Fibroblast of lung (primary cell): ENCODE results near the gene KSR2. TPM values are rescaled to one million over a fixed set of nuclear protein-coding genes. Genes with fewer than 3 reads are reported as not detected.

ENCODE experiments used
- DNase-seq, 2 donors: peaks; one replicate each; pipeline versions ENCODE4 v3.0.0 to v3.0.0-alpha.2; 2010; ENCODE audit warnings: low read depth in 2 of 2
- H2AFZ ChIP-seq: 2 replicates; pipeline ENCODE4 v1.5.1; 2012; ENCODE audit warnings: low read length, control low read depth, inconsistent platforms
- H3K27ac ChIP-seq: 2 replicates; pipeline ENCODE4 v1.5.1; 2011; ENCODE audit warnings: low read length, control low read depth; ENCODE audit not compliant: insufficient read depth
- H3K27me3 ChIP-seq: 2 replicates; pipeline ENCODE4 v1.5.1; 2011; ENCODE audit warnings: mild to moderate bottlenecking, low read length; ENCODE audit not compliant: control insufficient read depth, insufficient read depth
- H3K36me3 ChIP-seq: 2 replicates; pipeline ENCODE4 v1.5.1; 2011; ENCODE audit warnings: low read length; ENCODE audit not compliant: control insufficient read depth, insufficient read depth
- H3K4me1 ChIP-seq: 2 replicates; pipeline ENCODE4 v1.5.1; 2011; ENCODE audit warnings: low read length; ENCODE audit not compliant: control insufficient read depth, insufficient read depth; ENCODE audit errors: extremely low read depth
- H3K4me2 ChIP-seq: 2 replicates; pipeline ENCODE4 v1.5.1; 2011; ENCODE audit warnings: low read length, control low read depth; ENCODE audit not compliant: insufficient read depth; ENCODE audit errors: extremely low read depth
- H3K4me3 ChIP-seq, 4 experiments: fragments of 200-600 bp in 1 of 4; sonication (generic) in 1 of 4; replicated peaks in 1 of 4; 2 replicates each; pipeline ENCODE4 v1.5.1; 2011 to 2016; ENCODE audit warnings: low read length in 4 of 4, low read depth in 3 of 4, mild to moderate bottlenecking in 3 of 4, control low read depth in 2 of 4, inconsistent platforms in 1 of 4, mixed read lengths in 1 of 4; ENCODE audit not compliant: insufficient read depth in 1 of 4; ENCODE audit errors: control extremely low read depth in 1 of 4
- H3K79me2 ChIP-seq: 2 replicates; pipeline ENCODE4 v1.5.1; 2012; ENCODE audit warnings: mild to moderate bottlenecking, low read length, inconsistent platforms; ENCODE audit not compliant: control insufficient read depth, insufficient read depth
- H3K9ac ChIP-seq: 2 replicates; pipeline ENCODE4 v1.5.1; 2011; ENCODE audit warnings: mild to moderate bottlenecking, low read length, control low read depth; ENCODE audit not compliant: insufficient read depth
- H3K9me3 ChIP-seq: 2 replicates; pipeline ENCODE4 v1.5.1; 2012; ENCODE audit warnings: low read depth, low read length; ENCODE audit not compliant: control insufficient read depth, insufficient read depth
- H4K20me1 ChIP-seq: 2 replicates; pipeline ENCODE4 v1.5.1; 2011; ENCODE audit warnings: low read length; ENCODE audit not compliant: control insufficient read depth, insufficient read depth; ENCODE audit errors: extremely low read depth
- CTCF ChIP-seq, 2 donors: IDR thresholded peaks in 1 of 2; conservative IDR thresholded peaks in 1 of 2; 1 replicate in 1 of 2; 2 replicates in 1 of 2; pipeline ENCODE4 v1.5.1; 2011 to 2012; ENCODE audit warnings: low read length in 2 of 2, control low read depth in 1 of 2, inconsistent platforms in 1 of 2, low read depth in 1 of 2, mild to moderate bottlenecking in 1 of 2
- EZH2 ChIP-seq: IDR thresholded peaks from 2 replicates; pipeline ENCODE4 v1.5.1; 2012; ENCODE audit warnings: low read length, control low read depth, mild to moderate bottlenecking; ENCODE audit errors: missing control alignments
- polyA plus RNA-seq, 2 donors: library from polyadenylated mRNA; depleted of rRNA in 1 of 2; stranded (reverse) in 1 of 2; unstranded in 1 of 2; fragments of >200 nt; gene quantifications; 2 replicates each; pipeline ENCODE4 v1.2.1, GENCODE V29; 2011 to 2012; ENCODE audit warnings: missing spikeins in 1 of 2
- total RNA-seq: library from RNA; depleted of rRNA; stranded (reverse); fragments of >200 nt; gene quantifications from 2 replicates; pipeline ENCODE4 v1.2.1, GENCODE V29; 2014

The KSR2 gene
- total and polyA plus RNA-seq, 2 donors (not counting 1 experiment from before 2014, with no cell fraction given): not detected

- Histone ChIP-seq H3K9me3 (no peaks in the 10 kb centered on the region), H3K27me3 (no peaks in the 10 kb centered on the region), H2AFZ (no peak overlapping the region), H3K9ac (no peak overlapping the region), H3K36me3 (no peaks in the 10 kb centered on the region), H3K4me3 (no peak overlapping the region), H3K79me2 (no peaks in the 10 kb centered on the region), H3K4me2 (no peak overlapping the region), H4K20me1 (no peaks in the 10 kb centered on the region), H3K4me1 (no peaks in the 10 kb centered on the region), H3K27ac (no peak overlapping the region)
- no peak for DNase-seq
- TF ChIP-seq CTCF (conservative IDR thresholded peaks at IDR 0.05 in 1 of 2, IDR thresholded peaks at IDR 0.05 in 1 of 2; ENCODE audit: low read depth in 1 of 2, low read length in 2 of 2): no peak
- TF ChIP-seq EZH2: no peak
Measured at GRCh38 chr12:117459229-117459628, 509.6 kb downstream of the KSR2 start.

- no peaks in the 10 kb centered on the region for H4K20me1 ChIP-seq
Measured at GRCh38 chr12:117457189-117457588, 511.6 kb downstream of the KSR2 start.

GRCh38 chr12:117456076-117456475 is 512.7 kb downstream of the KSR2 start:
- Histone ChIP-seq H3K27me3 (no peaks in the 10 kb centered on the region), H3K27ac (no peak overlapping the region), H3K4me2 (no peak overlapping the region), H3K4me1 (no peaks in the 10 kb centered on the region), H3K4me3 (no peak overlapping the region), H3K9ac (no peak overlapping the region), H3K36me3 (no peaks in the 10 kb centered on the region), H3K79me2 (no peaks in the 10 kb centered on the region), H3K9me3 (no peaks in the 10 kb centered on the region), H2AFZ (no peak overlapping the region), H4K20me1 (no peaks in the 10 kb centered on the region)
- TF ChIP-seq CTCF (conservative IDR thresholded peaks at IDR 0.05 in 1 of 2, IDR thresholded peaks at IDR 0.05 in 1 of 2; ENCODE audit: low read depth in 1 of 2, low read length in 2 of 2) (no peak), EZH2 (no peak)
- no peak for DNase-seq

More at GRCh38 chr12:117457189-117457588, 511.6 kb downstream of the KSR2 start:
- Histone ChIP-seq H3K9me3 (no peaks in the 10 kb centered on the region), H3K79me2 (no peaks in the 10 kb centered on the region), H3K9ac (no peak overlapping the region), H3K27me3 (no peaks in the 10 kb centered on the region), H3K36me3 (no peaks in the 10 kb centered on the region), H3K27ac (no peak overlapping the region), H2AFZ (no peak overlapping the region), H3K4me2 (no peak overlapping the region), H3K4me1 (no peaks in the 10 kb centered on the region), H3K4me3 (no peak overlapping the region)
- TF ChIP-seq EZH2: no peak
- TF ChIP-seq CTCF (conservative IDR thresholded peaks at IDR 0.05 in 1 of 2, IDR thresholded peaks at IDR 0.05 in 1 of 2; ENCODE audit: low read depth in 1 of 2, low read length in 2 of 2): no peak
- DNase-seq: no peak
